Stimulated activated CD4-positive, alpha-beta T cell treated with anti-CD3 and anti-CD28 coated beads, Interleukin-2, amount 100 ng/mL, for 24 hours (primary cell): Measurements from ENCODE around the gene NPR1.
A peak's percentile ranks its signal among the peaks of the same experiment; 100 is the strongest.
"Not testable (repeated sequence)": the region's sequence is repeated elsewhere in the genome, so short reads cannot be mapped to it uniquely, and the experiment has no call there.

Experiments
- DNase-seq, 2 donors: peaks; one replicate each; pipeline ENCODE4 v3.0.0-alpha.2; 2020

The NPR1 gene

DNA sequence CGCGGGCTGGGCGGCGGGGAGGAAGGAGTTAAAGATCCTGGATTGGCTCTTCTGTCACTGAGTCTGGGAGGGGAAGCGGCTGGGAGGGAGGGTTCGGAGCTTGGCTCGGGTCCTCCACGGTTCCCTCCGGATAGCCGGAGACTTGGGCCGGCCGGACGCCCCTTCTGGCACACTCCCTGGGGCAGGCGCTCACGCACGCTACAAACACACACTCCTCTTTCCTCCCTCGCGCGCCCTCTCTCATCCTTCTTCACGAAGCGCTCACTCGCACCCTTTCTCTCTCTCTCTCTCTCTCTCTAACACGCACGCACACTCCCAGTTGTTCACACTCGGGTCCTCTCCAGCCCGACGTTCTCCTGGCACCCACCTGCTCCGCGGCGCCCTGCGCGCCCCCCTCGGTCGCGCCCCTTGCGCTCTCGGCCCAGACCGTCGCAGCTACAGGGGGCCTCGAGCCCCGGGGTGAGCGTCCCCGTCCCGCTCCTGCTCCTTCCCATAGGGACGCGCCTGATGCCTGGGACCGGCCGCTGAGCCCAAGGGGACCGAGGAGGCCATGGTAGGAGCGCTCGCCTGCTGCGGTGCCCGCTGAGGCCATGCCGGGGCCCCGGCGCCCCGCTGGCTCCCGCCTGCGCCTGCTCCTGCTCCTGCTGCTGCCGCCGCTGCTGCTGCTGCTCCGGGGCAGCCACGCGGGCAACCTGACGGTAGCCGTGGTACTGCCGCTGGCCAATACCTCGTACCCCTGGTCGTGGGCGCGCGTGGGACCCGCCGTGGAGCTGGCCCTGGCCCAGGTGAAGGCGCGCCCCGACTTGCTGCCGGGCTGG, at the start of gene NPR1:
Gene NPR1, plus strand, starts transcription at position 170 of the 818 bp plus-strand sequence. Its CDS starts 421 bp downstream, at position 591.
- peak in 1 of 2 donors; percentile 35 for DNase-seq

DNA sequence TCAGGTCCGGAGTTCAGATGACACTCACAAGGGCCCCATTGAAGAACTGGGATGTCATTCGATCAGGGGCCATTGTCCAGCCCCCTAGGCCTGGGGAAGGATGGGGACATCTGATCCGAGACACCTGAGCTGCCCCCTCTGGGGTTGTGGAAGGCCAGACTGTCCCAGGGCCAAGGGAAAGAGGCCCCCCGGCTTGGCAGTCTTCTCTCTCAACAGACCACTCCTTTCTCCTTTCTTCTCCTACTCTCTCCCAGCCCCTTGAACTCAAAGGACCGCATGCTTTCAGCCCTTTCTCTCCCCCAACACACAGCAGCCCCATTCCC, 49.2 kb upstream of the NPR1 start:
- no peak for DNase-seq

DNA sequence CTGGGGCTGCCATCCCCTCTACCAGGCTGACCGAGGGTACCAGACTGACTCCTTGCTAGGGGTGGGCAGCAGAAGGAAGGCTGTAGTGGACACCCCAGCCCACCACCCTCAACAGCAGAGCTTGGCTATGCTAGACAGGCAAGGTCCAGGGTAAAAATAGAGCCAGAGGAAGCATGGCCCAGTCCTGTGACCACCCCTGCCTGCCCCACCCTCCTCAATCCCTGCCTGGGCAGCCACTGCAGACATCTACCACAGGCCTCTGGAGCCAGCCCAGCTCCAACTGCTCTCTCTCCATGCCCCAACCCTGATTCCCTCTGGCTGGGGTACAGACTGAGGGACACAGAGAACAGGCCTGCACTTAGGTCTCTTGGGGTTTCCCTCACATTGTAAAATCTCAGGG, 48.5 kb upstream of the NPR1 start:
- no peak for DNase-seq

DNA sequence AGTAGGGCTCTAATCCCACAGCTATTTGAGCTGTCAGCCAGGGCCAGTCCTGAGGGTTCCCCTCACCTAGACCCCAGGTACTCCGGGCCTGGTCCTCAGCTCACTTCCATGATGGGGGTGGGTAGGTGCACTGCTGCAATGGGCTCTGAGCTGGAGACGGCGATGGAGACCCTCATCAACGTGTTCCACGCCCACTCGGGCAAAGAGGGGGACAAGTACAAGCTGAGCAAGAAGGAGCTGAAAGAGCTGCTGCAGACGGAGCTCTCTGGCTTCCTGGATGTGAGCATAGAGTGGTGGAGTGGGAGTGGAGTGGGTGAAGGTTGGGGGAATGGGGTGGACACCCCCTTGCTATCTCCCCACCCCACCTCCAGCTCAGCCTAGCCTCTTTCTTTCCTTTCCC, 48.1 kb upstream of the NPR1 start:
- no peak for DNase-seq

DNA sequence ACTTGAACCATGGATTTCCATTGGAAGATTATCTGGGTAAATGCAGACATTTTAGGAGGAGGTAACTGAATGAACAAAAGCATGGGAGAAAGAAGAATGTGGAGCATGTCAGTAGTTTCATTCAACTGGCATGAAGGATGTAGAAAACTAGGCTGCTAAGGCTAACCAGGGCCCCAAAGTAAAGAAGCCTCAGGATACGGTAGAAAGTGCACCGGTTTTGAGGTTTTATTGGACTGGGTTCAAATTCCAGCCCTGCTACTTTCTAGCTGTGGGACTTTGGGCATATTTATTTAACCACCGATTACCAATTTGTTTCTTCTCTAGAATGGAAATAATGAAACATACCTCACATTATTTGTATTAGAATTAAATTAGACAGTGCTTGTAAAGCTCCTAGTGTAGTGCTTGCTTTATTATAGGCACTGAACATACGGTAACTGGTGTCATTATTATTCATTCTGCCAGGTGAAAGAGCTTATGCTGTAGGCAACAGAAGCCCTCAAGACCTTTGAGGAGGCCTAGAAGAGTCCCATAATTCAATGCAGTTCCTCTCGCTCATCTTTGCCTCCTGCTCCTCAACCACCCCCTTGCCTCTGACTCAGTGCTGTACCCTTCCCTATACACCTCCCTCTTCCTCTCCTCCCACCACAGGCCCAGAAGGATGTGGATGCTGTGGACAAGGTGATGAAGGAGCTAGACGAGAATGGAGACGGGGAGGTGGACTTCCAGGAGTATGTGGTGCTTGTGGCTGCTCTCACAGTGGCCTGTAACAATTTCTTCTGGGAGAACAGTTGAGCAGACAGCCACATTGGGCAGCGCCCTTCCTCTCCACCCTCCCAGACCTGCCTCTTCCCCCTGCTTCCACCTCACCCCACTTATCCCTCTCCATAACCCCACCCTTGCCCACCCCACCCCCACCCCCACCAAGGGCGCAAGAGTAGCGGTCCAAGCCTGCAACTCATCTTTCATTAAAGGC, 47.2 kb upstream of the NPR1 start:
- no peak for DNase-seq

DNA sequence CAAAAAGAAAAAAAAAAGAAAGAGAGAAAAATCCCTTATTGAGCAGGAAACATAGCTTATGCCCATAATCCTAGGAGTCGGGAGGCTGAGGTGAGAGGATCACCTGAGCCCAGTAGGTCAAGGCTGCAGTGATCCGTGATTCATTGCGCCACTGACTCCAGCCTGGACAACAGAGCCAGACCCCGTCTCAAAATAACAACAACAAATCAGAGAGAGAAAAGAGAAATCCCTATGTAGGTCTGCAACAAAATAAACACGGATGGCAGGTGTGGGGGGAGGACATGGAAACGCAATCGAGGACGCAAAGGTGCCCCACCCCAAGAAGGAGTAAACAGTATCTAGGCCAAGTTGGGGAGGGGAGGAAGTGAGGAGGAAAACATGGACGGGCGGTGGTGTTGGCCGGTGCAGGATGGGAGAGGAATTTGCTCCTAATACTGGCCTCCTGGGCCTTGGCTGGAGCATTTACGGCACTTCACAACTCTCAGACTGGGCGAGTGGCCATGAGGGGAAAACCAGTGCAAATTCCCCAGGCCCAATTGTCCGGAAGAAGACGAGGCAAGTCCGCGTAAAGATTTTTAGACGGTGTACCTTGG, 45.2 kb upstream of the NPR1 start:
- DNase-seq, result no peak

DNA sequence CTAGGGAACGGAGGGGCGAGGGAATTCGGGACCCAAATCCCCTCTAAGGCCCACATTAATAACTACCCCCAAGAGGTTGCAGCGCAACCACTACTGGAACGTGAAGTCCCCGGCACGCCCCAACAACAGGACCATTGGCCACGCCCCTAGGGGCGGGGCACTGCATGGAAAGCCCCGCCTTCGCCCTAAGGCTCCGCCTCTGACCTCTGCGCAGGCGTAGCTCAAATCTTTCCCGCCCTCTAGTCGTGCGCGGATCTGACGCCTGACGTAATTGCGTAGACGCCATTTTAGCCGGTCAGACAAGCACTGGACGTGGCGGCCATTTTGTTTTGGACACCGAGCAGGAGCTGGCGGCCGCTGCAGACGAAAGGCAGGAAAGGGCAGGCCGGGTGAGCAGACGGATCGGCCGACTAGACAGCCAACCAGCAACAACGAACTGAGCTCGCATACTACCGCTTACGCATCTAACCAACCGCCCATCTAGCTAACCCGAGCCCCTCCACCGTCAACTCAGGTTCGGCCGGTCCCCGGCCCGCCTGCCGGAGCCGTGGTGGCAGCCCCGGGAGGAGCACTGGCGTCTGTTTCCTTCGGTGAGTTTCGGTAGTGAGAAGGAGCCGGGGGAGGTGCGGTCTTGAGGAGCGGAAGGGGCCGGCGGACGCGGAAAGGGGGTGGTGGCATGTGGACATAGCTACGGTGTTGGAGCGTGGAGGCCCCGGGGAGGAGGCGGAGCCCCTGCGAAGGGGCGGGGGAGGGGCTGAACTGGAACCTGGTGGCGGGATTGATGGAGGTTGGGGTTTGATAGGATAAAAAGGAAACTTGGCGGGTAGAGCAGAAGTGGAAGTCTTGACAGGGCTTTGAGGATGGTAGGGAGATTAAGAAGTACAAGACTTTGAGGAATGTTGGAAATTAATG, 44.5 kb upstream of the NPR1 start, which contains the start of gene CHTOP:
Gene CHTOP, plus strand, starts transcription at position 313 of the 912 bp plus-strand sequence. CDS start 2,523 bp downstream, outside the sequence.
- peak; percentile 96 for DNase-seq

DNA sequence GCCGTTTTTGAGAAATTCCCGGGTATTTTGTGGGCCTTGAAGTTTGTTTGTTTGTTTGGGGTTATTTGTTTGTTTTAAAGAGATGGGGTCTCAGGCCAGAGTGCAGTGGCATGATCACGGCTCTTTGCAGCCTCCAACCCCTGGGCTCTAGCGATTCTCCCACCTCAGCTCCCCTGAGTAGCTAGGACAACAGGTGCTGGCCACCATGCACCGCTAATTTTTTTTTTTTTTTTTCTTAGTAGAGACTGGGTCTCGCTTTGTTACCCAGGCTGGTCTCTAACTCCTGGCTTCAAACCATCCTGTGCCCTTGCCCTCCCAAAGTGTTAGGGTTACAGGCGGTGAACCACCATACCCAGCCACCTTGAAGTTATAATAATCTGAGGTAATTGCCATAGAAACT, 42.6 kb upstream of the NPR1 start:
- no peak for DNase-seq

DNA sequence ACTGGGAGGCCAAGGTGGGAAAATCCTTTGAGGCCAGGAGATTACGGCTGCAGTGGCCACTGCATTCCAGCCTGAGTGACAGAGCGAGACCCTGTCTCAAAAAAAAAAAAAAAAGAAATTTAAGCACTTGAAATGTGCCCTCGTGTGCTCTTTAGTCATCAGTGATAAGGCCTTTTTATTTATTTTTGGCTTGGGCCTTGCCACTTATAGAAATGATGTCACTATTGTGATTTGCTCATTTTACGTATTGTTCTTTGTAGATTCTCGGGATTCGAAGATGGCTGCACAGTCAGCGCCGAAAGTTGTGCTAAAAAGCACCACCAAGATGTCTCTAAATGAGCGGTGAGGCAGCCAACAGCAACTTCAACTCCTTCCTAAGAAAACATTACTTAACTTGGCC, 42.2 kb upstream of the NPR1 start:
- DNase-seq, result no peak

DNA sequence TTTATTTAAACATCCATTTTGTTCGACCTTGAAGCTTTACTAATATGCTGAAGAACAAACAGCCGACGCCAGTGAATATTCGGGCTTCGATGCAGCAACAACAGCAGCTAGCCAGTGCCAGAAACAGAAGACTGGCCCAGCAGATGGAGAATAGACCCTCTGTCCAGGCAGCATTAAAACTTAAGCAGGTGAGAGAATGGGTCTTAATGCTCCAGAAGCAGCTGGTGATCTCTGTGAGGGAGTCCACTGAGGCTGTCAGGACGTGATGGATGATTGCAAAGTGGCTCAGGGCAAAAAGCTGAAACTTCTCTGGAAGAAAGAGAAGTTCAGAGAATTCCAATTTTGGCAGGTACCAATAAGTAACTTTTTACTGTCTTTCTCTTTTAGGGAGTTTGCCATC, 40.2 kb upstream of the NPR1 start:
- DNase-seq, result no peak

DNA sequence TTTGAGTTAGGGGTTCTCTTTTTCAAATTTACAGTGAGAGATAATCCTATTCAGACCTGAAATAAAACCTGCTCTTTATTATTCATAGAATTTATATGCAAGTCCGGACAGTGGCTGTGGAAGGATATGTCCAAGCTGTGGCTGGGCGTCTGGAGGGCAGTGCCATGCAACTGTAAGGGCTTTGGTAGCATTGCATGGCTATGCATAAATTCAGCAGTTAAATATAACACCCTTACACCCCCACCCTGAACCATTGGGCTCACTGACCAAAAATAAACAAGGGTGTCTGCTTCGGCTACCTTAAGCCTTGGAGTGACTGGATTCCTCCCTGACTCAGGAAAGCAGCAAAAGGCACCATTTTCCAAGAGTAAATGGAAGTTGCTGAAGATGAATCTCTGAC, 39.2 kb upstream of the NPR1 start:
- DNase-seq, result no peak

DNA sequence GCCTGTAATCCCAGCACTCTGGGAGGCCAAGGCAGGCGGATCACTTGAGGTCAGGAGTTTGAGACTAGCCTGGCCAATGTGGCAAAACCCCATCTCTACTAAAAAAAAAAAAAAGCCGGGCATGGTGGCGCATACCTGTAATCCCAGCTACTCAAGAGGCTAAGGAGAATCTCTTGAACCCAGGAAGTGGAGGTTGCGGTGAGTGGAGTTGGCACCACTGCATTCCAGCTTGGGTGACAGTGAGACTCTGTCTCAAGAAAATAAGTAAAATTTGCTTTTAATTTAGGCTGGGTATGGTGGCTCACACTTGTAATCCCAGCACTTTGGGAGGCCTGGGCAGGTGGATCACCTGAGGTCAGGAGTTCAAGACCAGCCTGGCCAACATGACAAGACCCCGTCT, 38.3 kb upstream of the NPR1 start:
- not testable (repeated sequence) for DNase-seq

DNA sequence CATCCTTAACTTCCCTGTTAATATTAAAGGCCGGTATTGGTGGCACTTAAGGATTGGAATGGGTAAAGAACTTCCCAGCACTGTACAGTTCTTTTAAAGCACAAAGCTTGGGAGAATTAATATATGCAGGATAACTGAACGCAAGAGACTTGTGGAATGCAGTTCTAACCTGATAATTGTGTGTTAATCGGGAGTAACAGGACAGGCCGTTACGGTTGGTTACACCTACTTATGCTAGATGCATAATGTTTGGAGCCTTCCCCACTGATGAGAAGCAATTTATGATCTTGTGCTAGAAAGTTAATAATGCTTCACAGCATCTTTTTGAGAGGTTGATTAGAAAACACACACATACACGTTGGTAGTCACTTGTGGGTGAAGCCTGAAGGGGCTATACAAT, 37.6 kb upstream of the NPR1 start:
- no peak for DNase-seq

DNA sequence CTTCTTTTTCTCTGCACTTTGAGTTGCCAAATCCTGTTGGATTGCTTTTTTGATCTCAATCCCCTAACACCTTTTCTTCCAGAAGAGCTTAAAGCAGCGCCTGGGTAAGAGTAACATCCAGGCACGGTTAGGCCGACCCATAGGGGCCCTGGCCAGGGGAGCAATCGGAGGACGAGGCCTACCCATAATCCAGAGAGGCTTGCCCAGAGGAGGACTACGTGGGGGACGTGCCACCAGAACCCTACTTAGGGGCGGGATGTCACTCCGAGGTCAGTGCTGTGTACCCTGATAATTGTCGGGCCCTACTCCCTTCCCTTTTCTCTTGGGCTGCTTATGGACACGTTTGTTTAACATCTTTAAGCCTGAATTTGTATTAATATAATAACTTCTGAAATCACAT, 36.3 kb upstream of the NPR1 start:
- no peak for DNase-seq

DNA sequence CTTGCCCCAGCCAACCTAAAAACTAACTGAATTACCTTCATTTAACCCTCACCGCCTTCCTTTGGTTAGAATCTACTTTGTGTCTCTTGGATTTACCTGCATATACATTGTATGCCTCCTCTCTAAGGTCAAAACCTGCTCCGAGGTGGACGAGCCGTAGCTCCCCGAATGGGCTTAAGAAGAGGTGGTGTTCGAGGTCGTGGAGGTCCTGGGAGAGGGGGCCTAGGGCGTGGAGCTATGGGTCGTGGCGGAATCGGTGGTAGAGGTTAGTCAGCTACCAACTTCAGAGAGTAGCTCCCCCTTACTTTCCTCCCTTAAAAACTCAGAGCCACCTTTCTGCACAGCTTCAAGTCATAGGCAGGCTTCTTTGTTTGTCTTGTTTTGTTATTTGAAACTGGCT, 35.4 kb upstream of the NPR1 start:
- DNase-seq, result no peak

DNA sequence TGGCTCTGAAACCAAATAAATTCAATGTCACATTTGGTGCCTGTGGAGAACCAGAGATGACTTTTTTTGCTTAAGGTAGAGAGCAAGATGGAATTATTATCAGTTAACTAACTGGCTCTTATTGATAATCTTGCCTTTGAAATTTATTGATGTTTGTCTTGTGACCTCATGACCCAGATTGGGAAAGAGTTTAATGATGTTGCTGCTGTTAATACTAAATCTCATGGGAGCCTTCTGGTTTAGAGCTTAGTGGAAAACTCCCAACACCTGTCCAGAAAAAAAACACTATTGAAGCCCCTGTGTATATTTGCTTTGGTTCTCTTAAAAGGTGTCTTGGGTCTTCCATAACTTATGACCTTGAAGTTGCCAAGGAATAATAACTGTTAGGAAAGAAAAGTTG, 34.7 kb upstream of the NPR1 start:
- no peak for DNase-seq

DNA sequence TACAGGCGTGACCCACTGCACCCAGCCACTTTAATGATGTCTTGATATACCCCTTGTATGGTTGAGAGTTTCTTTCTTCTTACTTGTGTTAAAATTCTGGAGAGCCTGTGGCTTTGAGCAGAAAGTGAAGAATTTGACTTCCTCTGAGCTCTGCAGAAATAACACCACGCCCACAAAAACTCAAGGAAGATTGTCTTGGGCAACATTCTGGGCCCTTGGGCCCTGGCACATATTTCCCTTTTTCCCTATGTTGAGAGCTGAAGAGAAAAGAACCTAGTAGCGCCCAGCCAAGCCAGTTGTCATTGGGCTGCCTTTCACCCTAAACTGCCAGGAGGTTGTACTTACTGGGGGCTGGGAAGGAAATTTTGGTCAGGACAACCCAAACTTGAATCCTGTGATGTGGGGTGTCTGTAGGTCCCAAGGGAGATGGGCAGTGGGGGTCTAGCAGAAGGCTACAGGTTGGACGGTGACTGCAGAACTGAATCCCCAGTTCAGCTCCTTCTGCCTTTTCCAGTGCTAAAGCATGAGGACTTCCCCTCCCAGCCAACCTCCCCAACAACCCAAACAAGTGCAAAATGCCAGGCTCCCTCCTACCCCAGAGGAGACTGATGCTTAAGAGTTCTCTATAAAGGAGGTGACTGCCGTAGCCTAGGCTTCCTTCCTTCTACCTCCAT, 31.7 kb upstream of the NPR1 start:
- no peak for DNase-seq

DNA sequence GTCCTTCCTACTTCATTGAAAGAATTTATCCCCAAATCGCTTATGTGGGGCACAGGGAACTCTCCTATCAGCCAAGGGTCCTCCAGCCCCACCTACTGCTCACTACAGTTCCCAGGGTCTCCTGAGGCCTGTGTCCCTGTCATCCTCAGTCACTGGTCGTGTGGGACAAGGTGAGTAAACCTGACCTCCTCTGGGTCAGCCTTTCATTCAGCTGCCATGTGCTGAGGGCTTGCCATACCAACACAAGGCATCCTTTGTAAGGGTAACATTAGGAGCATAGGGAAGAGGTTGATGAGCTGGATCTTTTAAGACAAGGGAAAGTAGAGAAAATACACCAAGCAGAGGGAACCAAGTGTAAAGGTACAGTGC, 31.2 kb upstream of the NPR1 start:
- no peak for DNase-seq

DNA sequence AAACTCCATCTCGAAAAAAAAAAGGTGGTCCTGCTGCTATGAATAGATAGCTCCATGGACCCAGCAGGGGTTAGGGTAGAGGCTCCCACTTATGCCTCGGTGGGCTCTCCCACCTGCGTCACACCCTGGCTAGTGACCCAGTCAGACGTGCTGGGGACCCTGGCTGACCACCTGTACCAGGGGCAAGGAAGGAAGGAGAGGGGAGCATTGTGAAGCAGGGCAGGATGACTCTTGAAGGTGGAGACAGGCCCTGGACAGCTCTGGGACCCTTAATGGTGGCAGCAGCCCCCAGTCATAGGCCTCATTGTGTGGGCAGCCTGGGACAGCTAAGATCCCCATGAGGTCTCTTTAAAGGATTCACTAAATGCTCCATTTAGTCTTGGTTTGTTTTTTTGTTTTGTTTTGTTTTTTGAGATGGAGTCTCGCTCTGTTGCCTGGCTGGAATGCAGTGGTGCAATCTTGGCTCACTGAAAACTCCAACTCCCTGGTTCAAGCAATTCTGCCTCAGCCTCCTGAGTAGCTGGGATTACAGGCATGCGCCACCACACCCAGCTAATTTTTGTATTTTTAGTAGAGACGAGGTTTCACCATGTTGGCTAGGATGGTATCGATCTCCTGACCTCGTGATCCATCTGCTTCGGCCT, 30.4 kb upstream of the NPR1 start:
- no peak for DNase-seq

DNA sequence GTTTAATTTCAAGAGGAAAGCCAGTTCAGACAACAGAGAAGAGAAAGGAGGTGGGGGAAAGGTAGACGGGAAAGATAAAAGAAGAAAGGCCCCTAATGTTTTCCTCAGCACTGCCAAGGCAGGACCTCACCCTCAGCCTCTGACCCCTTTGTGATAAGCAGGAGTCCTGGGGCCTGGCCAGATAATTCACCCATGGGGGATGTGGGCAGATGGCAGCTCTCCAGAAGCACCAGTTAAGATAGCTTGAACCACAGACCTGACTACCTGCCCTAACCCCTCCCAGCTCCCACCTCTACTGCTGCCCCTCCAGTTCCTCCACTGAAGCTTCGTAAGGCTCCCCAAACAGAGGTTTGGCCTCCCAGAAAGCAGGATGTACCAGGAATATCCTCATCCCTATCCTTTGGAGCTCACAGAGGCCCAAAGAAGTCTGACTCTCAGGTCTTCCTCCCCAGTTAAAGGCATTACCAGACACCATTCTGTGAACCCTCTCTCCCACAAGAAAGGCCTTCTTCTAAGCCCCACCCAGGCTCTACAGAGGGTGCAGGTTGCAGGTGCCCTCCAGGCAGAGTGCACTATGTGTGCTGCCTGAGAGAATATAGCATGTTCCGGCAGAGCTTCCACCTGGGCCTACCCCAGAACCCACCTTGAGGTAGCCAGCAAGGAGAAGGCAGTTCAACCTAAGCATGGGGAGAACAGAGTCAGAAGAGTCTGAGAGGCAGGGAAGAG, 29.2 kb upstream of the NPR1 start:
- DNase-seq, result no peak

DNA sequence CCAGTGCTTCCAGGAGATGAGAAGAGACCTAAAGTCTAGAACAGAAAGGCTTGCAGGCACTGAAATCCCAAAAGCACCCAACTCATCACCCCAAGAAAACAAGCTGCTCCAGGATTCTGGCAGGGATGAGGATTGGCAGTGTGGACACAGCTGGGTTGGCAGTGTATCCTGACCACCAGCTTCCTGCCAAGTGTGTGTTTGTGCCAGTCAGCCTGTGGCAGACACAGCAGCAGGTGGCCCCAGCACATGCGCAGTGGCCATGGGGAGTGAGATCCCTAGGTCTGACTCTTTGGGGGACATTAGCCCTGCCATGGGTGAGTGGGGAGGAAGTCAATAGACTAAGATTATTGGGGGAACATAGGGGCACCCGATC, 28.6 kb upstream of the NPR1 start:
- no peak for DNase-seq
